NAMALWA (cell line): Measurements from ENCODE around the gene MLC1.

Experiments
- DNase-seq: peaks from one replicate; pipeline ENCODE4 v3.0.0-alpha.2; 2015; ENCODE audit warnings: low spot score

MLC1 gene

DNA sequence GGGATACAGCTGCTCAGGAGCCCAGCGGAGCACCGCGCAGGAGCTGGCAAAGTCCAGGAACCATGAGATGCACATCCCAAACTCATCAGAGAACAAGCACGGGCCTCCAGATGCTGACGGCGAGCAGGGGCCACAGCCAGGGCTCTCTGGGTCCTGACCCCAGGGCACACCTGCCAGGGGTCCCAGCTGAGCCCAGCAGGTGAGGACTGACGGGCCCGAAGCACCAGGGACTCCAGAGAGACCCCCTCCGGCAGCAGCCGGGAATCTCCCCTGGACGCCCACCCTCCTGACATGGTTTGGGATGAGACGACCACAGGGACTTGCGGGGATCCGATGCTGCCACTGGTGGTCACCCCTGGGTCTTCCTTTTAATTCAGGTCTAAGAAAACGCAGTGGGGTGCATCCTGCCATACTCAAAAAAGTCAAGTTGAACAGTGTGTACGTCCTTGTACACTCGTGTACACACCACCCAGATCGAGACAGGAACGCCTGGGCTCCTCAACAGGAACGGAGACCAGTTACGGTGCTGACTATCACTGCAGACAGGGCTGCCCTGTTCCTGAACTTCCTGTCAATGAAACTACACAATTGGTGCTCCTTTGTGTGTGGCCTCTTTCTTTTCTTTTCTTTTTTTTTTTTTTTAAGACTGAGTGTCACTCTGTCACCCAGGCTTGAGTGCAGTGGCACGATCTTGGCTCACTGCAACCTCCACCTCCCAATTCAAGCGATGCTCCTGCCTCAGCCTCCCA lies 49.1 kb downstream of the MLC1 start:
- DNase-seq, result no peak

DNA sequence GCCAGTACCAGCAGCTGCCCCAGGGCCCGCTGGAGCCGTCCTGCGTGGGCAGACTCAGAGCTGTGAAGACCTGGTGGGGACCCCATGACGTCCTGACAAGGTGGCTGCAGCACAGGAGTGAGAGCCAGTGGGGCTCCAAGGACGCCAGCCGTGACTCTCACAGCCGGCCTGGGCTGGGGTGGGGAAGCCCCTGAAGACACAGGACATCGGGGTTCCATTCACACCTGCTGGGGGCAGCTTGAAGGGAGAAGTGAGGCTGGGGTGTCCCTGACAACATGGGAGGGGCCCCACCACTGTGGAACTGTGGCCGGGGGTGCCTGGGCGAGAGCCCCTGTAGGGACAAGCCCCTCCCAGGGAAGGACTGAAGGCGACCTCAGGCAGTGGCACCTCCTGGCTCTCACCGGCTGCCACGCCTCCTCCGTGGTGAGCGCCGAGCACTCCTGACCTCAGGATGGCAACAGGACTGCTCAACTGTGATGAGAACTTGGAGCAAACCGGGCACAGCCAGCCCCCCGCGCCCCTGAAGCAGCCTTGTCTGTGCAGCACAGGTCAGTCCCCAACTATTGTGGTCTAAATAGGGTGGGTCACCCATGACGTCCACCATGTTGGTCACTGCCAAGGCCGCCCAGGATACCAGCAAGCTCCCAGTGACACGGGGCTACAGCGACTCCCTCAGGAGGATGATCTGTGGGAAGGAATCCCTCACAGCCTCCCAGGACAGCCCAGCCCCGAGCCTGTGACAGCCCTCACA lies 49.9 kb downstream of the MLC1 start:
- no peak for DNase-seq

DNA sequence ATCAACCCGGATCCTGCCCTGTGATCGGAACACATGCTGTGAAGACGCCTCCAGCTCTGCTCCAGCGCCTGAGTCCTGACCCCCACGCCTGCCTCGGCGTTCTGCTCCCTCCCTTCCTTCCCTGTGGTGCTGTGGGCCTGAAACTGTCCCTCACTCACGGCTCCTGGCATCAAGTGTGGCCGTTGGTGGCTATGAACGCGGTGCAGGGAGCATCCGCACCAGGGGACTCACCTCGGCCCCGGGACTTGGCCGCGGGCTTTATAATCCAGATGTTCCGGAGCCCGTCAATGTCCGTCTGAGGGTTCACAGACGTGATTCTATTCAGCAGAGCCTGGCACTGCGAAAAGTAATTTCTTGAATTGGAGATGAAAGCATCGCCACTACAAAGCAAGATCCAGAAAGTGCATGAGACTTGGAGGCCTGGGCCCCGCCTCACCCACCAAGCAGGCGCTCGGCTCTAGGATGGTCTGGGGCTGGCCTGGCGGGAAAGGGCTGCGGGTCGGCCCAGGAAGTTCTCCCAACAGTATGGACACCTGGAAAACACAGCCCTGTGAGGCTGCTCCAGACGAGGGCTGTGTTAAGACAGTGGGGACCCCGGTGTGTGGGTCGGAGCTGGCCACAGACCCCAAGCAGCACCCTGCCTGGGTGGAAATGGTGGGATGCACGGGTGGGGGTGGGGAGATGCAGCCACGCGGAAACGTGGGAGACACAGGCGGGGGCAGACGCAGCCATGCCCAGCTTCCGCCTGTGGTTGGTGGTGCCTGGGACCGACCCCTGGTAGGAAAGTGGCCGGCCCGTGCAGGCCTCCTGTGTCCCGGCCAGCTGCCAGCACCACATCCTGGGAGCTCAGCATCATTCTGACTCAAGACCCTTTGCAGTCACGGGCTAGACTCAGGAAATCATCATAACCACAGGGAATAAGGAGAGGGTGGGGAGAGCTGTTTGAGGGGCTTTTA lies 50.8 kb downstream of the MLC1 start:
- no peak for DNase-seq

DNA sequence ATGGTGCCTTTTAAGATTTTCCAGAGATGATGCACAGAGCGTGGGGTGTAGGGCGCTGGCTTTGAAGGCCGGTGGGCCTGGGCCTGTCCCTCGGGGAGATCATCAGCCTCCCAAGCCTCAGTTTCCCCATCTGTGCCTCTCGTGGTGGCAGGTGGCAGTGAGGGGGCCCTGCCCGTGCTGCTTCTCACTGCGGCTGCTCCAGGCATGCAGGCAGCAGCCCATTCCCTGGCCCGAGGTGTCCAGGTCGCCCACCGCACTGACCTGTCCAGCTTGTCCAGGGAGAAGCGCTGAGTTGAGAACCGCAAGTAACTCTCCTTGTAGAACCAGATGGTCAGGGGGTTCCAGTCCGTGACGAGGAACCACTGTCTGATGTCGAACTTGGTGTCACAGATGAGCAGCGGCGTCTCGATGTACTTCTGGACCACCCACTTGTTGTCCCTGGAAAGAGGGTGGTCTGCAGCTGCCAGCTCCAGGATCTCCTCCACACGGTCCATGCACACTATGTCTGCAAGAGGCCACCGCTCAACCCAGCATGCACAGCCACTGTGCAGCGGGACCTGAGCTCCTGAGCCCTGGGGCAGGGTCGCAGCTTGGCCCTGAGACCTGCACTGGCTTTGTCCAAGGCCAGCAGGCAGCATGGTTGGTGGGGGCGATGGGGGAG lies 52.2 kb downstream of the MLC1 start:
- no peak for DNase-seq

DNA sequence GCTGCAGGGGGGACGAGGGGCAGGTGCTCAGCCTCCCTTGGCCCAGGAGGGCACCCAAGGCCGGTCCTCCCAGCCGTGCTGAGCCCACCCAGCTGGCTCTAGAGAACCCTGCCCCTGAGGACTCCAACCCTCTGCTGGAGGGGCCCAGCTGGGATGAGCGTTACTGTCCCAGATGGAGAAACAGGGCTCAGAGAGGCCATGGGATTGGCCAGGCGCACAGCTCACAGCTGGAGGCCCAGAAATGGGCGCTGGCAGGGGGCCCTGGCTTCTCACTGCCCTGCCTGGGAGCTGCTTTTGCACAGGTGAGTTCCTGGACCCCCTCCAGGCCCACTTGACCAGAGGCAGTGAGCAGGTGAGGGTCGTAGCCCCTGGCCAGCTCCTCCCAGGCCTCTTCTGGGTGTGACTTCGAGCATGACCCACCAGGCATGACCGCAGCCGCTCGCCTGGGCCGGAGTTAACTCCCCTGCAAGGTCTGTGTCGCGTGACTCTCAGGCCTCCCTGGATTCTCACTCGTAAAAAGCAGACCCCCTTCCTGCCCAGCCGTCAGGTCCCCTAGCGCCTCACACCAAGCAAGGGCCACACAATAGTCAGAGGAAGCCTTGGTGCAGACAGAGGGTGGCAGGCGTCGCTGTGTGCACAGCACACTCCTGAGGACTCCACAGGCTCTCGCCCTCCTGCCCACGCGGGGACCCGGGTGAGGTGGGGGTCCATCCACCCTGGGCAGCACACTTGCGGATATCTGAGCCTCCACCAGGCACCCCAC lies 52.9 kb downstream of the MLC1 start:
- DNase-seq, result no peak

DNA sequence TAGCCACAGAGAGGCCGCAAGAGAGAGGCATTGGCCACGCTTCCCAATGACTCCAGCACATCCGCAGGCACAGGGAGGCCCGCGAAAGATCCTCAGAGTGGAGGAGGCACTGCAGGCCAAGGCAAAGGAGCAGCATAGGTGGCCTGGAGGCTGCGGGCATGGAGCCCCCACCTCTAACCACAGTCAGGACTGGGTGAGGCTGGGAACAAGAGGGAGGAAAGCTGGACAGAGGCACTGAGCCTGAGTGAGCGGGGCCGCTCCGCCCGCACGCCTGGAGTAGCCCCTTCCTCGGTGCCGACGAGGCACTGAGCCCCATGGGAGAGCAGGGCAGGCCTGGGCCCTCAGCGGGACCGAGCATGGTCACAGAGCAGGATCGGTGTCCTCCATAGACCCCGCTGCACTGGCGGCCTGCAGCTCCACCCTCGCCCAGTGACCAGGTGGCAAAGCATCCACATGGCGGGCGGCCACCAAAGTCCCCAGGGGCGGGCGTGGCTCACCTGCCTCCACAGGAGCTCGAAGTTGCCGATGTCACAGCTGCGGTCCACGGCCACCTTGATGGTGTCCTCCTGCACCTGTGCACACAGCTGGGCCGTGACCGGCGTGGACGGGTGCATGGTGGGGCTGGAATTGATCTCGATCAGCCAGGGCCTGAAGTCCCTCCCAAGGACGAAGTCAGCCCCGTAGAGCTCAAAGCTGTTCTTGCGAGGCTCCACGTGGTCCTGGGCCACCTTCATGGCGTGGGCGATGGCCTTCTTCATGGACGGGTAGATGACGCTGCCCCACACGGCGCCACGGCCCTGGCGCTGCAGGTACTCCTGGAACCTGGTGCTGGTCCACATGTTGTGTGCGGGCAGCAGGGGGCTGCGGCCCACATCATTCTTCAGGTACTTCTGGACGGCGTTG lies 53.8 kb downstream of the MLC1 start:
- DNase-seq, result no peak

DNA sequence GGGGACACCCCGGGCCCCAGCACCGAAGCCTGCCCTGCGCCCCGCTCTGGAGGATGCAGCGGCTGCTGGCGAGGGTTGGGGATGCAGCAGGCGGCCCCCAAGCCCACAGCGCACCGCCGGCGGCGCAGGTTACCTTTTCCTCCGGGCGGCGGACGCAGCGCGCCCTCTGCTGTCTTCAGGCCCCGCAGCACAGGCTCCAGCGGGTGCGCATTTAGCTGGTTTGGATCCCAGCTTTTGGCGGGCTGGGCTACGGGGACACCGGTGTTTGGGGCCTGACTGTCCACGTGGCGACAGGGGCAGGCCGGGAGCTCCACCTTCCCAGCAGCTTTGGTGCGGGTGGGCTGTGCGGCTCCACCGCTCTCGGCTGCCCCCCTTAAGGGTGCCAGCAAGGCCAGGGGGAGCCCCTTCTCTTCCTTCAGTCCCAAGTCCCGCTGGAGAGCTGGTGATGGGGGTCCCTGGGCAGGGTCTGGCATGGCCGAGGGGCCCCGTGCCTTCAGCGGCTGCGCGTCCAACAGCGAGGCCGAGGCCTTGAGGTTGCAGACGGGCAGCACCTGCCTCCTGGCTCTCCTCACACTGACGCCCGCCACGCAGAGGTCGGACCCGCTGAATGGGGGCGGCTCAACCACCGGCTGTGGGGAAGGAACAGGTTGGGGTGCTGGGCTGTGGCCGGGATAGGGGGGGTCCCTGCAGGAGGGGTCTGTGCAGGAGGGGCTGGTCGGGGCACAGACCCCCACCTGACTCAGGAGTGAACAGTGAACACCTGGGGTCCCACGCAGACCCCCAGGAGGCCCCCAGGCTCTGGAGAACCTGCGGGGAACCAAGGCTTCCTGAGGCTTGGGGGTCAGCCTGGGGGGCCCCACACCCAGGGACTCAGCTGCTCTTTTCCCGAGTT lies 54.7 kb downstream of the MLC1 start:
- DNase-seq, result peak; percentile 85

DNA sequence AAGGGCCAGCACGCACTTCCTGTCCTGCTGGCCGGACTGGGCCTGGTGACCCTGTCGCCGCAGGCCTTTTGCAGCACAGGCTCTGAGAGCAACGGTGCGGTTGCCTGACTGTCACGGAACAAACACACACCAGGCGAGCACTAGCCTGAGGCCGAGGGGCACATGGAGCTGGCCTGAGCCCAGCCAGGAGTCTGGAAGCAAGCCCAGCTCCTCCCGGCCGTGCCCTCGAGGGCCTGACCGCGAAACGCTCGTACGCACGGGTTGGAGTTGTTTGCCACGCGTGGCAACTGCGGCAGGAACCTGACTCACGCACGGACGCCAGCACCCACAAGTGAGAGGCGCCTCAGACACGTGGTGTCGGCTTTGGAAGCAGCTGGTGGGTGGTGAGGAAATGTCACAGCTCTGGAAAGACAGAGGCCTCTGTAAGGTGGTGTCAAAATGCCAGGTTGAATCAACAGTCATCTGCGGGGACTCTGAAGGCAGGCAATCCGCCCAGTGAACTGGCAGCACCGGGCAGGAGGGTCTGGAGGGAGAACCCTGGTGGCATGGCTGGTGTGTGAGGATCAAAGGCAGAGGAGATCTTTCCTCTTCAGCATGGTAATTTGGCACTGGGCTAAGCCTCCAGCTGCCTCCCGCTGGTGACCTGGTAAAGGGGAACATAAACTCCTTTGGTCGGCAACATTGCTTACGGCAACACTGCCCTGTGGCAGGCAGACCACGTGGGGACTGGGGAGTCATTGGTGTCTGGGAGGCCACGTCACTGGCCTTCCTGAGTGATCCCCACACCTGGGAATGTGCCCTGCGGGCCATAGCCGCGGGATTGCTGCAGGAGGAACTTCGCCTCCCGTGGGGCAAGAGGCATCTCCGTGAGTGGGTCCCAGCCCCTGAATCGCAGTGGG lies 57.3 kb downstream of the MLC1 start:
- DNase-seq, result no peak

DNA sequence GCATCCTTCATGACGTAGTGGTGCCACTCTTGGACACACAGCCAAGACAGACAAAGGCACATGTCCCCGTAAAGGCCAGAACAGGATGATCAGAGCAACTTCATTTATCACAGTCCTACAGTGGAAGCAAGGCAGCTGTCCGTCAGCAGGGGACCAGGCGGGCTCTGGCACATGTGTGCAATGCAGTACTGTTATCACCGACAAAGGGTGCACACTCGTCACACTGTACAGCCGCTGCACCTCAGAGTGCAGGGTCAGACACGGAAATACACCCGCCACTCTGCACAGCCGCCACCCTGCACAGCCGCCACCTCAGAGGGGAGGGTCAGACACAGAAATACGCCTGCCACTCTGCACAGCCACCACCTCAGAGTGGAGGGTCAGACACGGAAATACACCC lies 59.2 kb downstream of the MLC1 start:
- DNase-seq, result no peak

DNA sequence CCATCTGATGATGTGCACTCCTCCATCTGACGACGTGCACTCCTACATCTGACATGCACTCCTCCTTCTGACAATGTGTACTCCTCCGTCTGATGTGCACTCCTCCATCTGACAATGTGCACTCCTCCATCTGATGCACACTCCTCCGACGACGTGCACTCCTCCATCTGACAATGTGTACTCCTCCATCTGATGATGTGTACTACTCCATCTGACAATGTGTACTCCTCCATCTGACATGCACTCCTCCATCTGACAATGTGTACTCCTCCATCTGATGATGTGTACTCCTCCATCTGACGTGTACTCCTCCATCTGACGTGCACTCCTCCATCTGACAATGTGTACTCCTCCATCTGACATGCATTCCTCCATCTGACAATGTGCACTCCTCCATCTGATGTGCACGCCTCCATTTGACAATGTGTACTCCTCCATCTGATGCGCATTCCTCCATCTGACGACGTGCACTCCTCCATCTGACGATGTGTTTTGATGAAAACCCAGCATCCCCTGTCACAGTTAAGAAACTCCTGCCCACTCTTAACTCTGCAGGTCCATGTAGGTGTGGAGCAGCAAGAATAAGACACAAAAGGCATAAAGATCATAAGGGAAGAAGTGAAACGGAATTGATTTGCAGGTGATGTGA lies 62.9 kb downstream of the MLC1 start:
- DNase-seq, result no peak

DNA sequence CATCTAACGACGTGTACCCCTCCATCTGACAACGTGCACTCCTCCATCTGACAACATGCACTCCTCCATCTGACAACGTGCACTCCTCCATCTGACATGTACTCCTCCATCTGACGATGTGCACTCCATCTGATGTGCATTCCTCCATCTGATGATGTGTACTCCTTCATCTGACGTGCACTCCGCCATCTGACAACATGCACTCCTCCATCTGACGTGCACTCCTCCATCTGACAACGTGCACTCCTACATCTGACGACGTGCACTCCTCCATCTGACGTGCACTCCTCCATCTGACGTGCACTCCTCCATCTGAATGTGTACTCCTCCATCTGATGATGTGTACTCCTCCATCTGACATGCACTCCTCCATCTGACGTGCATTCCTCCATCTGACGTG lies 64.6 kb downstream of the MLC1 start:
- DNase-seq, result no peak

DNA sequence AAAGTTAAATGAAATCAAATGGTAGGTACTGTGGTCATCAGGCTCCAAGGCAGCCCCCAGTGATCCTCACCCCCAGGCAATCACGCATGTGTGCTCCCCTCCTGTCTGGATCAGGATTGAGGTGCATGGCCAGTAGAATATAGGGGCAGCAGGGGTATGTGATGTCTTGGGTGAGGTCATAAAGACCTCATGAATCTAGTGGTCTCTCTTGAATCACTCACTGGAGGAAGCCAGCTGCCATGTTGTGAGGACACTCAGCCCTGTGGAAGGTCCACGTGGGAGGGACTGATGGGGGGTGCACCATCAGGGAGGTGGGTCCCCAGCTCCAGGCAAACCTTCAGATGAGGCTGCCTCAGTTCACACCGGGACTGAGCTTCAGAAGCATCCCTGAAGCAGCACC lies 65.9 kb downstream of the MLC1 start:
- DNase-seq, result no peak

DNA sequence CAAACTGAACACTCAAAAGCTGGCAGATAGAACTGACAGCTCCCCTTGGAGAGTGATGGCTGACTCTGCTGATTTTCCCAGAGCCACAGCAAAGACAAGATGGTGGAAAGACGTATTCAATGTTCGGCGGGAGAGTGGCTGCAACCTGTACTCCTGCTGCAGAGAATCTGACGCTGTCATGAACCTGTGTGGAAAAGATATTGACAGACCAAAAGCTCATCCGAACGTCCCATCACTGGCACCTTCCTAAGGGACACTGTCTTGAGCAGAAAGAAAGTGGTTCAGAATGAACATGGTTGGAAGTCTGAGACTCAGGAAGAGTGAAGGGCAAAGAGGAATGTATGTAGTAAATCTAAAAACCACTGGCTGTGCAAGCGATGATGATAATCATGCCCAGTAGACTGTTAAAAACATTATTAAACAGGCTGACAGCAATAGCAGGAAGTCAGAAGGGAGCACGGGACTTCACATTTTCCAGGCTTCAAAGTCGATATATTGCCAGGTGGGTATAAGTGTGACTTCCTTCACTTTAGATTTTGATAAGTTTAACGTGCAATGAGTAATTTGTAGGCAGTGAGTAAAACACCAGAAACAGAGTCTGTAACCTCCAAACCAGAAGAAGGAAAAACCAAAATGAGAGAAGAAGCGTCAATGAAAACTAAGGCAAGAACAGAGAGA lies 66.5 kb downstream of the MLC1 start:
- DNase-seq, result no peak

DNA sequence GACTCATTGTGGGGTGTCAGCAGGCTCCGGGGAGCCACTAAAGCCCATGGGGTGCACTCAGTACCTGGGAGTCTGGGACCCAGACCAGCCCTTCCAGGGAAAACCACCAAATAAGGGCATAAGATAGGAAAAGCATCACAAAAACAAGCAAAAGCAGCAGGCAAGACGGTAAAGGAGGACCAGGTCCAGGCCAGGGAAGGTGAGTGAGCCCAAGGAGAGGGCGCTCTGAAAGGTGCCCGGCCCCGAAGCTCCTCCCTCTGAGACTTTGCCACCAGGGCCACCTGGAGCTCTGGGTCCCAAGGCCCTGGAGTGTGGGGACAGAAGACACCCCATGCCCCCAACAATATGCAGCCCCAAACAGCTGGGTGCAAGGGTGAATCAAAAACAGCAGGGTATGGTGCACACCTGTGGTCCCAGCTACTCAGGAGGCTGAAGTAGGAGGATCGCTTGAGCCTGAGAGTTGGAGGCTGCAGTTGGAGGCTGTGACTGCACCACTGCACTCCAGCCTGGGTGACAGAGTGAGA lies 67.5 kb downstream of the MLC1 start:
- DNase-seq, result no peak

DNA sequence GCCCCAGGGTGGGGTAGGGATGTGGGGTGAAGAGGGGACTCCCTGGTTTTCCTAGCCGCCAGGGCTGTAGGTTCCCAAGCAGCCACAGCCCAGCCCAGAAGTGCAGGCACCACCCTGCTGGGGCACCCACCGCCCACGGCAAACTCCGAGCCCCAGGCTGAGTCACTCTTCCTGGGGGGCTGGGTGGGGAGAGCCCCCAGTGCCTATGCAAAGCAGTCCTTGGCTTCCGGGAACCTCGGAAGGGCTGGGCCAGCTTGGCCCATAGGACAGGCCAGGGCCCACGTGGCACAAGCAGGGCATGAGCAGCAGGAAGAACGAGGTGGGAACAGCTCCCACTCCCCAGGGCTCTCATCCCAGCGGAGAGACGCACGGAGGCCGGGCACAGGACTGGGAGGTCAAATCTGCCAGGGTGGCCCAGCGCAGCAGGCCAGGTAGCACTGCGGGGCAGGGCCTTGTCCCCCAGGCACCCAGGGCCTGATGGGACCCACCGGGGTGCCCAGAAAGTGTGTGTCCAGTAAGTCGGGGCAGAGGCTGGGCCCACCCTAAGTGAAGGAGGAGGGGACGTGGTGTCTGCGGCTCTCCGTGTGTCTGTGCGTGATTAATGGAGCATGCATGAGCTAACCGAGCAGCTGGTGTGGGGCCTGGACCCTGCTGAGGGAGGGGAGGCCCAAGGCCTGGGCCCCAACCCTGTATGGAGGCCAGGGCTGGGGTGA lies 68.1 kb downstream of the MLC1 start:
- DNase-seq, result no peak
